ENCODE results near the gene ADAM12.

GRCh38 chr10:126185676-126186447 lies 202.4 kb downstream of the ADAM12 start:
- TF ChIP-seq POLR2A (IDR thresholded peaks at IDR 0.05; ENCODE audit: low read depth, low read length): no peak
- no peak for TF ChIP-seq POLR2AphosphoS5 (IDR thresholded peaks at IDR 0.05; ENCODE audit: low read depth, low read length)
- TF ChIP-seq TAF1 (IDR thresholded peaks at IDR 0.05; ENCODE audit: borderline replicate concordance, low read depth, low read length): no peak
